OCI-LY1 (cell line): ENCODE measurements around the gene FCAMR.

Experiments used
- H2AFZ ChIP-seq: fragments of 200-600 bp; sonication (generic), shearing (Covaris generic); 2 replicates; pipeline ENCODE4 v1.6.0; 2014; ENCODE audit warnings: antibody characterized with exemption, mild to moderate bottlenecking, low read length
- H3F3A ChIP-seq: fragments of 200-600 bp; sonication (generic), shearing (Covaris generic); 2 replicates; pipeline ENCODE4 v1.6.0; 2014; ENCODE audit warnings: mild to moderate bottlenecking, antibody characterized with exemption, low read length, moderate library complexity; ENCODE audit not compliant: insufficient read depth
- H3K27ac ChIP-seq: fragments of 200-600 bp; sonication (generic); 2 replicates; pipeline ENCODE4 v1.5.1; 2014; ENCODE audit warnings: low read length, mixed run types, mild to moderate bottlenecking, low read depth; ENCODE audit not compliant: poor library complexity, severe bottlenecking
- H3K27me3 ChIP-seq: fragments of 200-600 bp; sonication (generic); 2 replicates; pipeline ENCODE4 v1.6.0; 2014; ENCODE audit warnings: antibody characterized with exemption, mild to moderate bottlenecking, low read length, moderate library complexity; ENCODE audit not compliant: insufficient read depth
- H3K36me3 ChIP-seq: fragments of 200-600 bp; sonication (generic); 2 replicates; pipeline ENCODE4 v1.6.1; 2014; ENCODE audit warnings: mild to moderate bottlenecking, antibody characterized with exemption, low read length, moderate library complexity, mixed read lengths; ENCODE audit not compliant: insufficient read depth
- H3K4me1 ChIP-seq: fragments of 200-600 bp; sonication (generic); 2 replicates; pipeline ENCODE4 v1.5.1; 2014; ENCODE audit warnings: mild to moderate bottlenecking, low read length, moderate library complexity; ENCODE audit not compliant: insufficient read depth, severe bottlenecking
- H3K4me2 ChIP-seq: fragments of 200-600 bp; sonication (generic), shearing (Covaris generic); 2 replicates; pipeline ENCODE4 v1.6.1; 2014; ENCODE audit warnings: low read length
- H3K4me3 ChIP-seq: fragments of 200-600 bp; sonication (generic); 2 replicates; pipeline ENCODE4 v1.5.1; 2014; ENCODE audit warnings: low read length, low read depth, mild to moderate bottlenecking, mixed read lengths; ENCODE audit not compliant: poor library complexity, severe bottlenecking
- H3K79me2 ChIP-seq: fragments of 200-600 bp; shearing (Covaris generic); 2 replicates; pipeline ENCODE4 v1.6.1; 2016; ENCODE audit warnings: mixed run types, low read length, mixed read lengths; ENCODE audit not compliant: insufficient read depth
- H3K9ac ChIP-seq: fragments of 200-600 bp; sonication (generic), shearing (Covaris generic); 2 replicates; pipeline ENCODE4 v1.6.1; 2014; ENCODE audit warnings: mild to moderate bottlenecking, low read length, mixed read lengths
- H3K9me2 ChIP-seq: fragments of 200-600 bp; sonication (generic), shearing (Covaris generic); 2 replicates; pipeline ENCODE4 v1.6.1; 2014; ENCODE audit warnings: low read depth, mild to moderate bottlenecking, low read length, mixed read lengths
- H3K9me3 ChIP-seq: fragments of 200-600 bp; shearing (Covaris generic); 2 replicates; pipeline ENCODE4 v1.6.1; 2014; ENCODE audit warnings: low read length, mixed read lengths
- H4K20me1 ChIP-seq: fragments of 200-600 bp; sonication (generic), shearing (Covaris generic); 2 replicates; pipeline ENCODE4 v1.6.0; 2016; ENCODE audit warnings: mild to moderate bottlenecking, low read length; ENCODE audit not compliant: insufficient read depth
- EZH2 ChIP-seq: fragments of 200-600 bp; sonication (generic), shearing (Covaris generic); IDR thresholded peaks from 2 replicates; pipeline ENCODE4 v1.8.0; 2017; ENCODE audit warnings: borderline replicate concordance, mixed run types, mild to moderate bottlenecking, antibody characterized with exemption, low read length, moderate library complexity, mixed read lengths
- TF ChIP-seq, protein P1 (sequence below): fragments of 200-600 bp; sonication (generic), shearing (Covaris generic); IDR thresholded peaks from 2 replicates; pipeline ENCODE4 v1.5.1; 2017; ENCODE audit warnings: mild to moderate bottlenecking, antibody characterized with exemption, low read length, moderate library complexity, mixed read lengths

FCAMR gene

GRCh38 chr1:206960676-206961386, 9.4 kb downstream of the FCAMR start:
- H3K27ac ChIP-seq: no peak overlapping the region
- H3K4me3 ChIP-seq: no peak overlapping the region
- no peak overlapping the region for H3K9ac ChIP-seq
- H2AFZ ChIP-seq: no peak overlapping the region
- H3K9me2 ChIP-seq: no peaks in the 10 kb centered on the region
- H3K4me1 ChIP-seq: no peaks in the 10 kb centered on the region
- H3K79me2 ChIP-seq: no peaks in the 10 kb centered on the region
- no peaks in the 10 kb centered on the region for H3F3A ChIP-seq
- no peak overlapping the region for H3K4me2 ChIP-seq
- no peaks in the 10 kb centered on the region for H3K36me3 ChIP-seq
- no peaks in the 10 kb centered on the region for H4K20me1 ChIP-seq
- no peaks in the 10 kb centered on the region for H3K9me3 ChIP-seq
- peaks cover 5% of the 10 kb centered on the region; the same call in 1 of the 2 replicates for H3K27me3 ChIP-seq
- TF ChIP-seq, protein P1, sequence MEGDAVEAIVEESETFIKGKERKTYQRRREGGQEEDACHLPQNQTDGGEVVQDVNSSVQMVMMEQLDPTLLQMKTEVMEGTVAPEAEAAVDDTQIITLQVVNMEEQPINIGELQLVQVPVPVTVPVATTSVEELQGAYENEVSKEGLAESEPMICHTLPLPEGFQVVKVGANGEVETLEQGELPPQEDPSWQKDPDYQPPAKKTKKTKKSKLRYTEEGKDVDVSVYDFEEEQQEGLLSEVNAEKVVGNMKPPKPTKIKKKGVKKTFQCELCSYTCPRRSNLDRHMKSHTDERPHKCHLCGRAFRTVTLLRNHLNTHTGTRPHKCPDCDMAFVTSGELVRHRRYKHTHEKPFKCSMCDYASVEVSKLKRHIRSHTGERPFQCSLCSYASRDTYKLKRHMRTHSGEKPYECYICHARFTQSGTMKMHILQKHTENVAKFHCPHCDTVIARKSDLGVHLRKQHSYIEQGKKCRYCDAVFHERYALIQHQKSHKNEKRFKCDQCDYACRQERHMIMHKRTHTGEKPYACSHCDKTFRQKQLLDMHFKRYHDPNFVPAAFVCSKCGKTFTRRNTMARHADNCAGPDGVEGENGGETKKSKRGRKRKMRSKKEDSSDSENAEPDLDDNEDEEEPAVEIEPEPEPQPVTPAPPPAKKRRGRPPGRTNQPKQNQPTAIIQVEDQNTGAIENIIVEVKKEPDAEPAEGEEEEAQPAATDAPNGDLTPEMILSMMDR: no peak
- TF ChIP-seq EZH2: no peak

GRCh38 chr1:206958144-206958543, 12.1 kb downstream of the FCAMR start:
- Histone ChIP-seq H4K20me1 (no peaks in the 10 kb centered on the region), H3K9ac (no peak overlapping the region)
- TF ChIP-seq, protein P1: no peak
- TF ChIP-seq EZH2: no peak

GRCh38 chr1:206957639-206958038, 12.6 kb downstream of the FCAMR start:
- Histone ChIP-seq H3K36me3 (no peaks in the 10 kb centered on the region), H3K27me3 (no peaks in the 10 kb centered on the region), H3K9ac (no peak overlapping the region), H3K4me2 (no peak overlapping the region), H3K9me2 (no peaks in the 10 kb centered on the region), H3K4me3 (no peak overlapping the region), H3K9me3 (no peaks in the 10 kb centered on the region), H3F3A (no peaks in the 10 kb centered on the region), H3K79me2 (no peaks in the 10 kb centered on the region), H2AFZ (no peak overlapping the region), H3K27ac (no peak overlapping the region), H3K4me1 (no peaks in the 10 kb centered on the region), H4K20me1 (no peaks in the 10 kb centered on the region)
- TF ChIP-seq EZH2: no peak
- TF ChIP-seq, protein P1: no peak

More at GRCh38 chr1:206958144-206958543, 12.1 kb downstream of the FCAMR start:
- Histone ChIP-seq H3K4me1 (no peaks in the 10 kb centered on the region), H3K4me3 (no peak overlapping the region), H3K79me2 (no peaks in the 10 kb centered on the region), H3K36me3 (no peaks in the 10 kb centered on the region), H3F3A (no peaks in the 10 kb centered on the region), H3K9me3 (no peaks in the 10 kb centered on the region), H3K27me3 (no peaks in the 10 kb centered on the region), H3K4me2 (no peak overlapping the region), H2AFZ (no peak overlapping the region), H3K27ac (no peak overlapping the region), H3K9me2 (no peaks in the 10 kb centered on the region)
